ENCODE results near the gene GLIS1. TPM values are rescaled to one million over a fixed set of nuclear protein-coding genes. Genes with fewer than 3 reads are reported as not detected.

The GLIS1 gene
- total and polyA plus RNA-seq, 2 experiments from 2014 or later, result 0.26 to 0.31 TPM

DNA sequence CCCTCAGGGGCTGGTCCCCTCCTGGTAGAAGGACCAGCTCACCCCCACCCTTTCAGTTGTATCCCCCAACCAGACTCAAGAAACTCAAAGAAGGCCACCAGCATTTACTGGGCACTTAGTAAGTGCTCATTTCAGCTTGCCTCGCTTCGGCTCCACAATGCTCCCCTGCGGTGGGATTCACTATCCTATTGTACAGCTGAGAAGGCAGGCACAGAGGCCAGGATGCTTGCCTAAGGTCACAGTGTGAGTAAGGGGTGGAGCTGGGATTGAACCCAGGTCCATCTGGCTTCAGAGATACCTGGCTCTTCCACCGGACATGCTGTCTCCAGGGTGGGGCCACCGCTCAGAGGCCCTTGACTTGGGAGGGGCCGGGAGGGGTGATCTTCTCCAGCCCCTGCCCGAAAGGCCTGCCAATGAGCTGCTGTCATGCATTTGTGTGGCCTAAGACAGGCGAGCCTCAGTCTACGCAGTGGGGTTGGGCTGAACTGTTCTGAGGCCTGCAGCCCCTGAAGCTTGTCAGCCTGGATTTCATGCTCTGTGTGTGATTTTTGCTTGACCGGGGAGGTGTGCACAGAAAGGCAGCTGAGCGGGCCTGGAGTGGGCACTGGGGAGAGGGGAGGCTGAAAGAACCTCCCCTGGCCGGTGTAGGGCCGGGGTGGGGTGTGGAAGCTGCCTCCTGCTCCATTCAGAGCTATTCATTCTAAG lies 231.7 kb downstream of the GLIS1 start:
- H3K27ac Mint-ChIP-seq, result no peak overlapping the region

More for the DNA sequence above, 231.7 kb downstream of the GLIS1 start:
- Mint-ChIP-seq H3K4me1 (peaks cover 20% of the 10 kb centered on the region), H3K9me3 (no peaks in the 10 kb centered on the region; the same call in 2 of the 3 replicates), H3K4me3 (no peak overlapping the region), H3K36me3 (ENCODE audit: low read depth) (no peaks in the 10 kb centered on the region; the same call in 2 of the 3 replicates), H3K27me3 (ENCODE audit: insufficient read depth, low read depth, poor library complexity) (peaks cover 7% of the 10 kb centered on the region)
- Histone ChIP-seq H3K27ac (ENCODE audit: low read depth) (no peak overlapping the region), H2AFZ (no peak overlapping the region), H3K79me2 (replicated peaks; ENCODE audit: insufficient read depth) (no peaks in the 10 kb centered on the region), H3K4me1 (ENCODE audit: insufficient read depth) (peaks cover 5% of the 10 kb centered on the region; the same call in 1 of the 2 replicates), H3F3A (replicated peaks; ENCODE audit: low read depth) (no peaks in the 10 kb centered on the region), H4K20me1 (replicated peaks; ENCODE audit: insufficient read depth) (no peaks in the 10 kb centered on the region), H3K36me3 (ENCODE audit: insufficient read depth) (no peaks in the 10 kb centered on the region), H3K27me3 (ENCODE audit: insufficient read depth) (no peaks in the 10 kb centered on the region), H3K4me3 (no peak overlapping the region), H3K9me2 (ENCODE audit: insufficient read depth) (no peaks in the 10 kb centered on the region), H3K4me2 (no peak overlapping the region)
- peak; percentile 20 for ATAC-seq
- no peak for DNase-seq (ENCODE audit: low spot score)
- TF ChIP-seq POLR2AphosphoS5 (IDR thresholded peaks at IDR 0.05; ENCODE audit: low read depth) (no peak), ZNF331 (CRISPR knock-in tag; IDR thresholded peaks at IDR 0.05; ENCODE audit: low read depth) (no peak), JUNB (IDR thresholded peaks at IDR 0.05; ENCODE audit: unreplicated experiment) (no peak), EZH2phosphoT487 (IDR thresholded peaks at IDR 0.05; ENCODE audit: unreplicated experiment) (no peak), CREB1 (CRISPR knock-in tag; IDR thresholded peaks at IDR 0.05; ENCODE audit: low read depth) (no peak), STAT1 (IDR thresholded peaks at IDR 0.05; ENCODE audit: unreplicated experiment) (no peak), EZH2 (IDR thresholded peaks at IDR 0.05; ENCODE audit: low read depth, unreplicated experiment) (no peak)
- TF ChIP-seq, protein P1, sequence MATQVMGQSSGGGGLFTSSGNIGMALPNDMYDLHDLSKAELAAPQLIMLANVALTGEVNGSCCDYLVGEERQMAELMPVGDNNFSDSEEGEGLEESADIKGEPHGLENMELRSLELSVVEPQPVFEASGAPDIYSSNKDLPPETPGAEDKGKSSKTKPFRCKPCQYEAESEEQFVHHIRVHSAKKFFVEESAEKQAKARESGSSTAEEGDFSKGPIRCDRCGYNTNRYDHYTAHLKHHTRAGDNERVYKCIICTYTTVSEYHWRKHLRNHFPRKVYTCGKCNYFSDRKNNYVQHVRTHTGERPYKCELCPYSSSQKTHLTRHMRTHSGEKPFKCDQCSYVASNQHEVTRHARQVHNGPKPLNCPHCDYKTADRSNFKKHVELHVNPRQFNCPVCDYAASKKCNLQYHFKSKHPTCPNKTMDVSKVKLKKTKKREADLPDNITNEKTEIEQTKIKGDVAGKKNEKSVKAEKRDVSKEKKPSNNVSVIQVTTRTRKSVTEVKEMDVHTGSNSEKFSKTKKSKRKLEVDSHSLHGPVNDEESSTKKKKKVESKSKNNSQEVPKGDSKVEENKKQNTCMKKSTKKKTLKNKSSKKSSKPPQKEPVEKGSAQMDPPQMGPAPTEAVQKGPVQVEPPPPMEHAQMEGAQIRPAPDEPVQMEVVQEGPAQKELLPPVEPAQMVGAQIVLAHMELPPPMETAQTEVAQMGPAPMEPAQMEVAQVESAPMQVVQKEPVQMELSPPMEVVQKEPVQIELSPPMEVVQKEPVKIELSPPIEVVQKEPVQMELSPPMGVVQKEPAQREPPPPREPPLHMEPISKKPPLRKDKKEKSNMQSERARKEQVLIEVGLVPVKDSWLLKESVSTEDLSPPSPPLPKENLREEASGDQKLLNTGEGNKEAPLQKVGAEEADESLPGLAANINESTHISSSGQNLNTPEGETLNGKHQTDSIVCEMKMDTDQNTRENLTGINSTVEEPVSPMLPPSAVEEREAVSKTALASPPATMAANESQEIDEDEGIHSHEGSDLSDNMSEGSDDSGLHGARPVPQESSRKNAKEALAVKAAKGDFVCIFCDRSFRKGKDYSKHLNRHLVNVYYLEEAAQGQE (IDR thresholded peaks at IDR 0.05; ENCODE audit: unreplicated experiment), result no peak
- TF ChIP-seq, protein P2, sequence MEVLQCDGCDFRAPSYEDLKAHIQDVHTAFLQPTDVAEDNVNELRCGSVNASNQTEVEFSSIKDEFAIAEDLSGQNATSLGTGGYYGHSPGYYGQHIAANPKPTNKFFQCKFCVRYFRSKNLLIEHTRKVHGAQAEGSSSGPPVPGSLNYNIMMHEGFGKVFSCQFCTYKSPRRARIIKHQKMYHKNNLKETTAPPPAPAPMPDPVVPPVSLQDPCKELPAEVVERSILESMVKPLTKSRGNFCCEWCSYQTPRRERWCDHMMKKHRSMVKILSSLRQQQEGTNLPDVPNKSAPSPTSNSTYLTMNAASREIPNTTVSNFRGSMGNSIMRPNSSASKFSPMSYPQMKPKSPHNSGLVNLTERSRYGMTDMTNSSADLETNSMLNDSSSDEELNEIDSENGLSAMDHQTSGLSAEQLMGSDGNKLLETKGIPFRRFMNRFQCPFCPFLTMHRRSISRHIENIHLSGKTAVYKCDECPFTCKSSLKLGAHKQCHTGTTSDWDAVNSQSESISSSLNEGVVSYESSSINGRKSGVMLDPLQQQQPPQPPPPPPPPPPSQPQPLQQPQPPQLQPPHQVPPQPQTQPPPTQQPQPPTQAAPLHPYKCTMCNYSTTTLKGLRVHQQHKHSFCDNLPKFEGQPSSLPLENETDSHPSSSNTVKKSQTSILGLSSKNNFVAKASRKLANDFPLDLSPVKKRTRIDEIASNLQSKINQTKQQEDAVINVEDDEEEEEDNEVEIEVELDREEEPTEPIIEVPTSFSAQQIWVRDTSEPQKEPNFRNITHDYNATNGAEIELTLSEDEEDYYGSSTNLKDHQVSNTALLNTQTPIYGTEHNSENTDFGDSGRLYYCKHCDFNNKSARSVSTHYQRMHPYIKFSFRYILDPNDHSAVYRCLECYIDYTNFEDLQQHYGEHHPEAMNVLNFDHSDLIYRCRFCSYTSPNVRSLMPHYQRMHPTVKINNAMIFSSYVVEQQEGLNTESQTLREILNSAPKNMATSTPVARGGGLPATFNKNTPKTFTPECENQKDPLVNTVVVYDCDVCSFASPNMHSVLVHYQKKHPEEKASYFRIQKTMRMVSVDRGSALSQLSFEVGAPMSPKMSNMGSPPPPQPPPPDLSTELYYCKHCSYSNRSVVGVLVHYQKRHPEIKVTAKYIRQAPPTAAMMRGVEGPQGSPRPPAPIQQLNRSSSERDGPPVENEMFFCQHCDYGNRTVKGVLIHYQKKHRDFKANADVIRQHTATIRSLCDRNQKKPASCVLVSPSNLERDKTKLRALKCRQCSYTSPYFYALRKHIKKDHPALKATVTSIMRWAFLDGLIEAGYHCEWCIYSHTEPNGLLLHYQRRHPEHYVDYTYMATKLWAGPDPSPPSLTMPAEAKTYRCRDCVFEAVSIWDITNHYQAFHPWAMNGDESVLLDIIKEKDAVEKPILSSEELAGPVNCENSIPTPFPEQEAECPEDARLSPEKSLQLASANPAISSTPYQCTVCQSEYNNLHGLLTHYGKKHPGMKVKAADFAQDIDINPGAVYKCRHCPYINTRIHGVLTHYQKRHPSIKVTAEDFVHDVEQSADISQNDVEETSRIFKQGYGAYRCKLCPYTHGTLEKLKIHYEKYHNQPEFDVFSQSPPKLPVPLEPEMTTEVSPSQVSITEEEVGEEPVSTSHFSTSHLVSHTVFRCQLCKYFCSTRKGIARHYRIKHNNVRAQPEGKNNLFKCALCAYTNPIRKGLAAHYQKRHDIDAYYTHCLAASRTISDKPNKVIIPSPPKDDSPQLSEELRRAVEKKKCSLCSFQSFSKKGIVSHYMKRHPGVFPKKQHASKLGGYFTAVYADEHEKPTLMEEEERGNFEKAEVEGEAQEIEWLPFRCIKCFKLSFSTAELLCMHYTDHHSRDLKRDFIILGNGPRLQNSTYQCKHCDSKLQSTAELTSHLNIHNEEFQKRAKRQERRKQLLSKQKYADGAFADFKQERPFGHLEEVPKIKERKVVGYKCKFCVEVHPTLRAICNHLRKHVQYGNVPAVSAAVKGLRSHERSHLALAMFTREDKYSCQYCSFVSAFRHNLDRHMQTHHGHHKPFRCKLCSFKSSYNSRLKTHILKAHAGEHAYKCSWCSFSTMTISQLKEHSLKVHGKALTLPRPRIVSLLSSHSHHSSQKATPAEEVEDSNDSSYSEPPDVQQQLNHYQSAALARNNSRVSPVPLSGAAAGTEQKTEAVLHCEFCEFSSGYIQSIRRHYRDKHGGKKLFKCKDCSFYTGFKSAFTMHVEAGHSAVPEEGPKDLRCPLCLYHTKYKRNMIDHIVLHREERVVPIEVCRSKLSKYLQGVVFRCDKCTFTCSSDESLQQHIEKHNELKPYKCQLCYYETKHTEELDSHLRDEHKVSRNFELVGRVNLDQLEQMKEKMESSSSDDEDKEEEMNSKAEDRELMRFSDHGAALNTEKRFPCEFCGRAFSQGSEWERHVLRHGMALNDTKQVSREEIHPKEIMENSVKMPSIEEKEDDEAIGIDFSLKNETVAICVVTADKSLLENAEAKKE (CRISPR knock-in tag; IDR thresholded peaks at IDR 0.05), result no peak

All from GM23338 (cell line).